Suprapubic skin (tissue), 3 donors: ENCODE data around the gene NRCAM.

ENCODE experiments used
- POLR2A ChIP-seq, 2 donors: fragments of 450-650 bp; IDR thresholded peaks; one replicate each; pipeline ENCODE4 v1.6.1; 2017; ENCODE audit warnings: antibody characterized with exemption in 2 of 2, mild to moderate bottlenecking in 2 of 2, moderate library complexity in 2 of 2
- TF ChIP-seq, protein P1 (sequence below), 2 donors: fragments of 200-600 bp in 1 of 2; fragments of 450-650 bp in 1 of 2; sonication (generic) in 1 of 2; IDR thresholded peaks; one replicate each; pipeline ENCODE4 v1.5.1; 2016 to 2019; ENCODE audit warnings: antibody characterized with exemption in 2 of 2, mild to moderate bottlenecking in 1 of 2, moderate library complexity in 1 of 2

DNA sequence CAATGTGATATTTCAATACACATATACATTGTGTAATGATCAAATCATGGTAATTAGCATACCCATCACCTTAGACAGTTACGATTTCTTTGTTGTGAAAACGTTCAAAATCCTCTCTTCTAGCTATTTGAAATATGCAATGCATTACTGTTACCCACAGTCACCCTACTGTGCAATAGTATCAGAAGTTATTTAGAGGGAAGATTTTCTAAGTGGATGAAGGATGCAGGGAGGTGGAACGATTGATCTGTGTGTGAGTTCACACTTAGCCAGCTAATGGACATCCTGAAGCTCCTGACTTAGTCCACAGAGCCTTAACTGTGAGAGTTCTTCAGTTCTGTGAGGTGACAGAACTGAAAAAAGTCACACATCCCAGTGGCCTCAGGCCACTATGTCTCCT lies 228.9 kb downstream of the NRCAM start:
- TF ChIP-seq POLR2A (IDR thresholded peaks at IDR 0.05) = no peak
- TF ChIP-seq, protein P1, sequence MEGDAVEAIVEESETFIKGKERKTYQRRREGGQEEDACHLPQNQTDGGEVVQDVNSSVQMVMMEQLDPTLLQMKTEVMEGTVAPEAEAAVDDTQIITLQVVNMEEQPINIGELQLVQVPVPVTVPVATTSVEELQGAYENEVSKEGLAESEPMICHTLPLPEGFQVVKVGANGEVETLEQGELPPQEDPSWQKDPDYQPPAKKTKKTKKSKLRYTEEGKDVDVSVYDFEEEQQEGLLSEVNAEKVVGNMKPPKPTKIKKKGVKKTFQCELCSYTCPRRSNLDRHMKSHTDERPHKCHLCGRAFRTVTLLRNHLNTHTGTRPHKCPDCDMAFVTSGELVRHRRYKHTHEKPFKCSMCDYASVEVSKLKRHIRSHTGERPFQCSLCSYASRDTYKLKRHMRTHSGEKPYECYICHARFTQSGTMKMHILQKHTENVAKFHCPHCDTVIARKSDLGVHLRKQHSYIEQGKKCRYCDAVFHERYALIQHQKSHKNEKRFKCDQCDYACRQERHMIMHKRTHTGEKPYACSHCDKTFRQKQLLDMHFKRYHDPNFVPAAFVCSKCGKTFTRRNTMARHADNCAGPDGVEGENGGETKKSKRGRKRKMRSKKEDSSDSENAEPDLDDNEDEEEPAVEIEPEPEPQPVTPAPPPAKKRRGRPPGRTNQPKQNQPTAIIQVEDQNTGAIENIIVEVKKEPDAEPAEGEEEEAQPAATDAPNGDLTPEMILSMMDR (IDR thresholded peaks at IDR 0.05) = no peak
